Keratinocyte (primary cell): ENCODE data around the gene SYT12. TPM values are rescaled to one million over a fixed set of nuclear protein-coding genes. Genes with fewer than 3 reads are reported as not detected.

Source experiments
- DNase-seq: peaks from one replicate; pipeline ENCODE4 v3.0.0-alpha.2; 2011; ENCODE audit warnings: low read depth, missing footprints, low spot score
- FAIRE-seq: peaks from 2 replicates; lab custom pipeline; 2011; peaks lifted over from hg19 to GRCh38; lab: Jason Lieb, UNC
- H2AFZ ChIP-seq: 2 replicates; pipeline ENCODE4 v1.6.0; 2012; ENCODE audit warnings: low read length, control low read depth, inconsistent platforms; ENCODE audit not compliant: control insufficient read depth
- H3K27ac ChIP-seq: 2 replicates; pipeline ENCODE4 v1.5.1; 2011; ENCODE audit warnings: low read length; ENCODE audit not compliant: control insufficient read depth, insufficient read depth
- H3K27me3 ChIP-seq: 3 replicates; pipeline ENCODE4 v1.6.0; 2011; ENCODE audit warnings: low read length; ENCODE audit not compliant: control insufficient read depth, insufficient read depth; ENCODE audit errors: extremely low read depth
- H3K36me3 ChIP-seq, 2 experiments: 2 replicates in 1 of 2; 3 replicates in 1 of 2; pipeline ENCODE4 v1.5.1; 2011; ENCODE audit warnings: low read length in 2 of 2, mild to moderate bottlenecking in 1 of 2; ENCODE audit not compliant: control insufficient read depth in 2 of 2, insufficient read depth in 2 of 2; ENCODE audit errors: extremely low read depth in 1 of 2
- H3K4me1 ChIP-seq: 3 replicates; pipeline ENCODE4 v1.5.1; 2011; ENCODE audit warnings: low read length; ENCODE audit not compliant: control insufficient read depth, insufficient read depth; ENCODE audit errors: extremely low read depth
- H3K4me2 ChIP-seq: 3 replicates; pipeline ENCODE4 v1.6.0; 2011; ENCODE audit warnings: low read depth, low read length; ENCODE audit not compliant: control insufficient read depth, insufficient read depth; ENCODE audit errors: extremely low read depth
- H3K4me3 ChIP-seq, 3 experiments: fragments of 200-600 bp in 1 of 3; sonication (generic) in 1 of 3; 2 replicates in 2 of 3; 3 replicates in 1 of 3; pipeline ENCODE4 v1.5.1; 2011 to 2016; ENCODE audit warnings: low read length in 3 of 3, mild to moderate bottlenecking in 3 of 3, control low read depth in 2 of 3, inconsistent platforms in 1 of 3, low read depth in 1 of 3, mixed read lengths in 1 of 3, mixed run types in 1 of 3, moderate library complexity in 1 of 3; ENCODE audit not compliant: control insufficient read depth in 2 of 3, insufficient read depth in 2 of 3; ENCODE audit errors: extremely low read depth in 1 of 3
- H3K79me2 ChIP-seq: 2 replicates; pipeline ENCODE4 v1.6.0; 2012; ENCODE audit warnings: low read length; ENCODE audit not compliant: control insufficient read depth, insufficient read depth
- H3K9ac ChIP-seq: 3 replicates; pipeline ENCODE4 v1.6.0; 2011; ENCODE audit warnings: low read length; ENCODE audit not compliant: control insufficient read depth, insufficient read depth; ENCODE audit errors: extremely low read depth
- H3K9me1 ChIP-seq: 3 replicates; pipeline ENCODE4 v1.6.0; 2011; ENCODE audit warnings: low read length; ENCODE audit not compliant: control insufficient read depth, insufficient read depth; ENCODE audit errors: extremely low read depth
- H3K9me3 ChIP-seq: 2 replicates; pipeline ENCODE4 v1.5.1; 2012; ENCODE audit warnings: low read depth, low read length; ENCODE audit not compliant: control insufficient read depth
- H4K20me1 ChIP-seq: 3 replicates; pipeline ENCODE4 v1.6.0; 2011; ENCODE audit warnings: low read length; ENCODE audit not compliant: control insufficient read depth, insufficient read depth; ENCODE audit errors: extremely low read depth
- EZH2 ChIP-seq: IDR thresholded peaks from one replicate; pipeline ENCODE4 v1.6.1; 2012; ENCODE audit warnings: inconsistent platforms, mild to moderate bottlenecking, low read length, moderate library complexity
- dilution Hi-C: fragments of 300-500 bp; cut with MboI; formaldehyde crosslinking; loops from one replicate; pipeline ENCODE4 v1.7.0; 2020; ENCODE audit warnings: low sequenced_read_pairs; ENCODE audit not compliant: extremely low pct_ligation_motif_present
- polyA plus RNA-seq, 5 experiments: library from polyadenylated mRNA; depleted of rRNA in 3 of 5; stranded (reverse) in 3 of 5; stranded (forward) in 1 of 5; unstranded in 1 of 5; fragments of >200 nt; gene quantifications; 1 replicate in 1 of 5; 2 replicates in 3 of 5; 3 replicates in 1 of 5; pipeline versions ENCODE4 v1.2.1 to v1.2.3, GENCODE V29; 2011 to 2012; ENCODE audit warnings: missing spikeins in 2 of 5, low read depth in 1 of 5, low replicate concordance in 1 of 5
- TF ChIP-seq, protein P1 (sequence below), 3 experiments: IDR thresholded peaks in 1 of 3; conservative IDR thresholded peaks in 1 of 3; optimal IDR thresholded peaks in 1 of 3; 2 replicates in 2 of 3; 3 replicates in 1 of 3; pipeline versions ENCODE3 to v1.5.1; 2011; ENCODE audit warnings: low read length in 3 of 3, mild to moderate bottlenecking in 3 of 3, moderate library complexity in 2 of 3, control low read depth in 1 of 3, inconsistent platforms in 1 of 3; ENCODE audit not compliant: insufficient read depth in 2 of 3; ENCODE audit errors: extremely low read depth in 1 of 3

Gene SYT12
- polyA plus RNA-seq, 1 donor (not counting 4 experiments of a cell fraction or from before 2014, with no cell fraction given): 0.05 TPM

DNA sequence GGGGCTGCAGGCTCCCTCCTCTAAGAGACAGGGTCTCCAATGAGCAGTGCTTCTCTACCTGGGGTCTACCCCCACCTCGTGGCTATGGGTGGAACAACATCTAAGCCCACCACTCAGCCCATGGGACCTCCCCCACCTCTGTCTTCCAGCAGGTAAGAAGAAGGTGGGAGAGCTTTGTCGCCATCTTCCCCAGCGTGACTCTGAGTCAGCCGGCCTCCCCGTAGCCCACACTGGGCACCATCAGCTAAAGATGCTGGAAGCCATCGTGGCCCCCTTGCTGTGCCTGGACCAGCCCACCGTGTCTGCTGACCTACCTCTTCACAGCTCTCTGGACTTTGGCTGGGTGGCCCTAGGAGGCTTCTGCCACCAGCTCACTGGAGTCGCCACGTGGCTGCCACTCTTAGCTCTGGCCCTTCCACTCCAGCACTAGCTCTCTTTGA, 46.9 kb upstream of the SYT12 start:
- FAIRE-seq (no peak), DNase-seq (no peak)
- no peak for TF ChIP-seq EZH2
- TF ChIP-seq, protein P1, sequence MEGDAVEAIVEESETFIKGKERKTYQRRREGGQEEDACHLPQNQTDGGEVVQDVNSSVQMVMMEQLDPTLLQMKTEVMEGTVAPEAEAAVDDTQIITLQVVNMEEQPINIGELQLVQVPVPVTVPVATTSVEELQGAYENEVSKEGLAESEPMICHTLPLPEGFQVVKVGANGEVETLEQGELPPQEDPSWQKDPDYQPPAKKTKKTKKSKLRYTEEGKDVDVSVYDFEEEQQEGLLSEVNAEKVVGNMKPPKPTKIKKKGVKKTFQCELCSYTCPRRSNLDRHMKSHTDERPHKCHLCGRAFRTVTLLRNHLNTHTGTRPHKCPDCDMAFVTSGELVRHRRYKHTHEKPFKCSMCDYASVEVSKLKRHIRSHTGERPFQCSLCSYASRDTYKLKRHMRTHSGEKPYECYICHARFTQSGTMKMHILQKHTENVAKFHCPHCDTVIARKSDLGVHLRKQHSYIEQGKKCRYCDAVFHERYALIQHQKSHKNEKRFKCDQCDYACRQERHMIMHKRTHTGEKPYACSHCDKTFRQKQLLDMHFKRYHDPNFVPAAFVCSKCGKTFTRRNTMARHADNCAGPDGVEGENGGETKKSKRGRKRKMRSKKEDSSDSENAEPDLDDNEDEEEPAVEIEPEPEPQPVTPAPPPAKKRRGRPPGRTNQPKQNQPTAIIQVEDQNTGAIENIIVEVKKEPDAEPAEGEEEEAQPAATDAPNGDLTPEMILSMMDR (optimal IDR thresholded peaks at IDR 0.05 in 1 of 3, IDR thresholded peaks at IDR 0.05 in 1 of 3, conservative IDR thresholded peaks at IDR 0.05 in 1 of 3; ENCODE audit: extremely low read depth in 1 of 3, insufficient read depth in 2 of 3, low read length in 3 of 3): peak; percentile 70 to 77 (median 71)
- Histone ChIP-seq H3K27me3 (no peaks in the 10 kb centered on the region), H3K36me3 (no peaks in the 10 kb centered on the region), H2AFZ (no peak overlapping the region), H3K4me1 (peaks cover 11% of the 10 kb centered on the region), H3K27ac (no peak overlapping the region), H3K79me2 (no peaks in the 10 kb centered on the region), H4K20me1 (no peaks in the 10 kb centered on the region), H3K9me1 (no peaks in the 10 kb centered on the region), H3K9ac (no peak overlapping the region), H3K4me3 (no peak overlapping the region), H3K9me3 (no peaks in the 10 kb centered on the region), H3K4me2 (no peak overlapping the region)
- dilution Hi-C loops: no loop called here

DNA sequence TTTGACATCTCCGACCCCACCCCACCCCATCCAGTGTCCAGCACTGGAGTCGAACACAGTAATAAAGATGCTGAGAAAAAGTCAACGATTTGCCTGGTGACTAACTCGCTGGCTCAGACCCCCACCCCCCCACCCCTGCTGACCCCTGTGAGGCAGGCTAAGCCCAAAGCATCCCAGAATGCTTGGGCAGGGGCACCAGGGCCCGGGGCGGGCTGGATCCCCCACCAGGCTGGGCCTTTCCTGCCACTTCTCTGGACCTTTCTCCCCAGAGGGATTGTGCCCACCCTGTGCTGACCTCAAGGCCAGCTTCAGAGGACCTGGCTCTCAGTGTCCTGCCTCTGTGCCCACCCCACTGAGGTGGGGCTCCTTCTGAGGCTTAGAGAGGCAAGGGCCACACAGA, 46.0 kb upstream of the SYT12 start:
- H3K27ac ChIP-seq: no peak overlapping the region
- TF ChIP-seq, protein P1 (optimal IDR thresholded peaks at IDR 0.05 in 1 of 3, IDR thresholded peaks at IDR 0.05 in 1 of 3, conservative IDR thresholded peaks at IDR 0.05 in 1 of 3; ENCODE audit: extremely low read depth in 1 of 3, insufficient read depth in 2 of 3, low read length in 3 of 3): no peak
- no peak for TF ChIP-seq EZH2
- no peak overlapping the region for H3K4me3 ChIP-seq
- dilution Hi-C loops: no loop called here
- no peak for DNase-seq
- H3K9ac ChIP-seq: no peak overlapping the region
- no peak overlapping the region for H3K4me2 ChIP-seq
- peaks cover 4% of the 10 kb centered on the region for H3K4me1 ChIP-seq
- H3K79me2 ChIP-seq: no peaks in the 10 kb centered on the region
- no peak overlapping the region for H2AFZ ChIP-seq
- no peaks in the 10 kb centered on the region for H3K27me3 ChIP-seq
- no peaks in the 10 kb centered on the region for H3K36me3 ChIP-seq
- FAIRE-seq: no peak
- H4K20me1 ChIP-seq: no peaks in the 10 kb centered on the region
- no peaks in the 10 kb centered on the region for H3K9me1 ChIP-seq
- H3K9me3 ChIP-seq: no peaks in the 10 kb centered on the region
